IMR-90 (cell line): ENCODE measurements around the gene MEF2D.

Experiments used
- CEBPB ChIP-seq: IDR thresholded peaks from 2 replicates; pipeline ENCODE4 v1.6.1; 2012; ENCODE audit warnings: low read depth, low read length, improper control_type of control experiment
- CTCF ChIP-seq: conservative IDR thresholded peaks from 2 replicates; pipeline ENCODE4 v1.5.1; 2012; ENCODE audit warnings: mild to moderate bottlenecking, low read depth, low read length, improper control_type of control experiment
- POLR2A ChIP-seq: IDR thresholded peaks from 2 replicates; pipeline ENCODE4 v1.6.1; 2012; ENCODE audit warnings: mild to moderate bottlenecking, low read depth, low read length

- no peak for TF ChIP-seq CTCF
- TF ChIP-seq POLR2A, result no peak
- TF ChIP-seq CEBPB, result no peak
Observed at GRCh38 chr1:156494309-156494895, 6.2 kb downstream of the MEF2D start.
